Cardiac septum (tissue), 1 donor: ENCODE data around the gene WIPF1. TPM values are rescaled to one million over a fixed set of nuclear protein-coding genes. Genes with fewer than 3 reads are reported as not detected.

Experiments used
- DNase-seq: peaks from one replicate; pipeline ENCODE4 v3.0.0-alpha.2; 2020; ENCODE audit warnings: low spot score
- intact Hi-C: fragments of 100-400 bp; cut with DNase I; formaldehyde crosslinking; loops from one replicate; pipeline ENCODE4 v1.14.0; 2022
- total RNA-seq: library from RNA; stranded (reverse); fragmentation: NEBNext Ultra II Directional; extraction: Animal tissue kit (Norgen Biotek cat#: 25700); gene quantifications from one replicate; pipeline ENCODE4 v1.2.1, GENCODE V29; 2021
- donor health status: DM: no; HTN: no; CAD: no.

WIPF1 gene
- total RNA-seq, 1 donor from 2014 or later = 20.9 TPM

DNA sequence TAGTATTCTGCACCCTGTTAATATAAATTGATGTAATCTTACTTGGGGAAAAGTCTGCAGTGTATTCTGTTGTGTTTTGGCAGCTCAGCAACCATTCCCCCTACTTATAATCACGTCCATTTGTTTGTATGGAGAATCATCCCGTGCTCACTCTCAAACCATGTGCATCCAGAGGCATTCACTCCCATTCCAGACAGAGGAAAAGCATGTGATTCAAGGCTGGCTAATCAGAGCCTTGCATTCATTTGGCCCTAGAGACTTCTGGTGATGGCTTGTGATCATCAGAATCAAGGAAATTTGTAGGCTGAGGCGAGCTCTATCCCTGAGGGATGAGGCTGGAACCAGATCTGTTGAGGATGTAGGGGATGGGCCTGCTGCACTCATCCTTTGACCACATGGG, 5.1 kb upstream of the WIPF1 start:
- intact Hi-C loops = loop anchor here (2.0 kb wide), 1 partner anchor 138 kb away; no protein-coding TSS in a partner anchor
- DNase-seq = no peak

DNA sequence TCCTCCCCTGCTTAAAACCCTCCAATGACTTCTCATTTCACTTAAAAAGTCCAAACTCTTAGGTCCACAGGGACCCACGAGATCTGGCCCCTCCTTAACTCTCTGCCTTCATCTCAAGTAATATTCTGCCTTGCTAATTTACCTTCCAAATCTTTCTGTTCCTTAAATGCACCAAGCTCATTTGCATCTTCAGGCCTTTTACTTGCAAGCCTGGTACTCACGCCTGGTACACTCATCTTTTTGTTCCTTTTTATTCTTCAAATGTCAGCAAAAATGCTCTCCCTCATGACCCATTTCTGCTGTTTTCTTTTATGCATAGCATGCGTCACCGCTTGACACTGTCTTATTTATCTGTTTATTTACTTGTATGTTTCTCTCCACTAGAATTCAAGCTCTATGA, 2.7 kb upstream of the WIPF1 start:
- intact Hi-C loops = no loop called here
- no peak for DNase-seq

DNA sequence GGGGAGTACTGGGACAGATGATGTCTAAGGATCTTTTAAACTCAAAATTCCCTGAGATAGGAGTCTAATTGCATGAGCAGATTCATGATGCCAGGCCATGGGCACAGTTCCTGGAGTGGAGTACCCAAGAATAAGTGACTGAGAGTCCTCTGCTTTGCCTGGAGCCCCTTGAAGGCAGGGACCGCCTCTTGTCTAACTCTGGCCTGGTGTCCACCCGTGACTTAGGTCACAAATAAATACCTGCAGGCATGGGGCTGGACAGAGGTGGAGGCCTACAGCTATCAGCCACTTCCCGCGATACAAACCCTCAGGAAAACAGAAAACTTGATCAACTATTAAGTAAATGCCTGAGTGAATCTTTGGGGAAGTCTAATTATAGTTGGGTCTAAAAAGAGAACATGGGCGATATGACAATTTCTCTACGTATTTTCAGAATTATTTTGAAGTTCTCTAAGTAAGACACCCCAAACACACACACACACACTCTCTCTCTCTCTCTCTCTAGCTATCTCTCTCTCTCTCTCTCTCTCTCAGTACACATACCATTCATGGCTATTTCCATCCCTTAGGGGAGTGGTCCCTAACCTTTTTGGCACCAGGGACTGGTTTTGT, 1.8 kb upstream of the WIPF1 start:
- intact Hi-C loops = no loop called here
- DNase-seq = no peak

GRCh38 chr2:174597009-174597344, 627 bp downstream of the WIPF1 start:
- no peak for DNase-seq
- intact Hi-C loops = no loop called here

DNA sequence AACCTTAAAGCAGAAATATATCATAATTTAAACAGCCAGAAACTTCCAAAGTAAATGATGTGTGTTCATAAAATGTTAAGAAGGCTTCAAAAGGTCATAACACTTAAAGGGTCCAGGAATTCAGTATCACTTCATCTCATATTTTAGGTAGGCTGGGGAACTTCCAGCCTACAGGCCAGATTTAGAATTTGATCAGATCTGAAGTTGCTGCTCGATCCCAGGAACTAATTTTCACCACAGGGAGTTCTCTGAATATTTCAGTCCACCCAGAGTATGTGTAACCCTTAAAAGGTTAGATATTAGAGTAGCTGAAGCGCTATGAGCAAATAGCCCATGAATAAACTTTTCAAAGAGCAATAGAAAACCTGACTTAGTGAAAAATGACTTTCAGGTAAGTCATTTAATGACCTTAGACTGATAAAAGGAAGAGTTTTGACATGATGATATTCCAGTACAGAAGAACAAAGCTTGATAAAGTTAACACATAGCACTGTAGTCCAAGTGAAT, 1.7 kb downstream of the WIPF1 start:
- DNase-seq = no peak
- intact Hi-C loops = no loop called here

DNA sequence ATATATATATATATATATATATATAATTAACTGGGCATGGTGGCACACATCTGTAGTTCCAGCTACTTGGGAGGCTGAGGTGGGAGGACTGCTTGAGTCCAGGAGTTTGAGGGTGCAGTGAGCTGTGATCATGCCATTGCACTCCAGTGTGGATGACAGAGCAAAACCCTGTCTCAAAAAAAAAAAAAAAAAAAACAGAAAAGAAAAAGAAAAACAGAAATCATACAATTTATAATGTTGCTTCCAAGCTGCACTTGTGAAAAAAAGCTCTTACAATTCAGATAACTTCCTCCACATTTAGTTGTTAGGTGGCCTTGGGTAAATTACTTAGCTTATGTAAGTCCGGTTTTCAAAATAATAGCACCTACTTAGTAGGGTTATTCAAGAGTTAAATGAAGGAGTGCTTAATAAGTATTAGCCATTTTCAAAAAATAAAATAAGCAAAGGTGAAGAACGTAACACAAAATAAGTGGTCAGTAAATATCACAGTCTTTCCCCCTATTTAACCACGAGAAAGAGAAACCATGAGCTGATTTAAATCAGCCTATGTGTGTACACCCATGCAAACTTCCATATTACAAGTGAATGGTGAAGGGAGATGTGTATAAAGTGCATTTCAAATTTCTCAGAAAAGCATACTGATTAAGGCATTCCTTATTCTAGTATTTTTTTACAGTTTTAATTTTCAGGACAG, 2.3 kb downstream of the WIPF1 start:
- DNase-seq = no peak
- intact Hi-C loops = no loop called here

DNA sequence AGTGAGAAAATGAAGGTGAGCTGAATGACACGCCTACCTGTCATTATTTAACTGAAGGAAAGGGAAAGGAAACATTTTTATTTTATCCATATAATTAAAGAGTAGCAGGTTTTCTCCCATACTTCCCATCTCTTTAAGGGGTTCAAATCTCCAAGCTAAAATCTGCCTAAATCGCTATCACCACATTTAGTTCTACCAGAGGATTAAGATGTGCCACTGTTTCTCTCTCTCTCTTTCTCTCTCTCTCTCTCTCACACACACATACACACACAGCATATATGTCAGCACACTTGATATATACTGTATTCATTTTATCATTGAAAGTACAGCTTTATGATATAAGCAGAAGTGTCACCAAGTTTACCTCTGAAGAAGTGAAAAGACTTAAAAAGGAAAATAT, 3.1 kb downstream of the WIPF1 start:
- intact Hi-C loops = no loop called here
- no peak for DNase-seq

DNA sequence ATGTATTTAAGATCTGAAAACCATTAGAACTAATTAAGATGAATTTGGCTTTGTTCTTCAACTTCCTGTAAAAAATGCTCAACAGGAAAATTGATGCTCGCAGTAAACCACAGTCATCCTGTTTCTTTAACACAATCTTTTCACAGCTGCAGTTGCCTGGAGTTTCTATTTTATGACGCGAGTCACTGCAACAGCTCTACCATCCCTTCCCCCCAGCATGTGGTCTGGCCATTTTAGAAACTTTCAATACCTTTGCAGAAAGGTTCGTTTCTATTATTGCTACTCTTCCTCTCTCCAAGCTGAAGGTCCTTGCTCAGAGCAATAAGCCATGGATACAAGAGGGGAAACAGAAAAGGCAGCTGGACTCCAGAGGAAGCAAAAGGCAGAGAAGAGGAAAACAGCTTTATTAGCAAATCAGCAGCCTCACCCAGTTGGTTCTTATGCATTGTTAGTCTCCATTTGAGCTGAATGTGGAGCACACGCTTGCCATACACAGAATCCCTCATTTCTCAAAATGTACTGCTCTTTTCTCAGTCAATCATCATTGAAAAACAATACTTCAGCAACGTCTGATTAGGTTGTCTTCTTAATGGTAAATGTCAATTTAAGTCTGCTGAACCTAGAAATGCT, 3.9 kb downstream of the WIPF1 start:
- no peak for DNase-seq
- intact Hi-C loops = no loop called here

DNA sequence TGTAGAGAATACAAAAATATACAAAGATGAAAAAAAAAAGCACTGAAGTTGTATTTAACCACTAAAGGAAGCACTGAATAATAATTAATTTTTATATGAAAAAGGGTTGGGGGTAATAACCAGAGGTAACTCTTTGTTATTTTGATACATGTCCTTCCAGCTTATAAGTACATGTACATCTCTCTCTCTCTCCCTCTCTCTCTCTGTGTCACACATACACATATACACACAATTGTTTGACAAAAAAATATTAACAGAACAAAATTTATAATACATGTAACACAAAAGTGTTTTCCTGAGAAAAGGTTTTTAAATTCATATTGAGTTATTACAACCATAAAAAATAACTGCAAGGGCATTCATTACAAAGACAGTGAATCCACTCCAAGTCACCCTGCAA, 4.6 kb downstream of the WIPF1 start:
- DNase-seq = no peak
- intact Hi-C loops = no loop called here

- intact Hi-C loops = no loop called here
Observed at GRCh38 chr2:174591740-174592139, 5.9 kb downstream of the WIPF1 start.

GRCh38 chr2:174590928-174591648, 6.5 kb downstream of the WIPF1 start:
- intact Hi-C loops = no loop called here
- no peak for DNase-seq

More at GRCh38 chr2:174591740-174592139, 5.9 kb downstream of the WIPF1 start:
- DNase-seq = no peak

GRCh38 chr2:174590346-174590745, 7.3 kb downstream of the WIPF1 start:
- DNase-seq = no peak
- intact Hi-C loops = no loop called here

DNA sequence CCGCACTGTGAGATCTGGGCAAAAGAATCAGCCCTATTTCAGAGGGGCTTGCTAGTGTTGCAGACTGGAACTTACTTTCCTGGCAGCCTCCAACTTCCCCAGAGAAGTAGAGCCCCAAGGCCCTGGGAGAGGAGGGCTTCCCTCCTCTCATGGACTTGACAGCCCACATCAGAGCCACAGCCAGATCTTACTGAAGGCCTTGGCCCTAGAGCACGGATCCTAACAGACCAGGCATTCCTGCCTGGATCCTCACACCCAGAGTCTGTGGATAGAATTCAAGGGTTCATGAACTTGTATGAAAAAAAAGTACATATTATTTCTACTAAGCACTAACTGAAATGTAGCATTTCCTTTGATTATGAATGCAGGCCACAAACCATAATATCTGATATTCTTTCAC, 8.3 kb downstream of the WIPF1 start:
- DNase-seq = no peak
- intact Hi-C loops = no loop called here

GRCh38 chr2:174588463-174588862, 9.1 kb downstream of the WIPF1 start:
- intact Hi-C loops = no loop called here
- DNase-seq = no peak

DNA sequence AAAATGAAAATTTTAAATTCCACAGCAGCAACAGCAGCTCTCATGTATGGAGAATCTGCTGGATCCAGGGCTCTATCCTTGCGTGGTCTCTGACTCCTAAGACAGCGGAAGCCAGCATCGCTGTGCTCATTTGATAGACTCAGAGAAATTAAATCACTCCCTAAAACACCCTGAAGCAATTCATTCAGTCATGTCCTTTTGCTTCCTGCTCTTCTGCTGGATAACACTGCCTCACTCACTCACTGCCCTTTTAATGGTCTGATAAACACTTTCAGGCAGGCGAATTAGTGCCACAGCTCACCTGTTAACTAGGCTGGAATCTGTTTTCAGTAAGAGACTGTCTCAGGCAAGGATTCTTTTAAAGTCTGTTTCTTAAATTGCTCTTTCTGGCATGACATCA, 10.0 kb downstream of the WIPF1 start:
- DNase-seq = no peak
- intact Hi-C loops = no loop called here

GRCh38 chr2:174586418-174587295, 10.9 kb downstream of the WIPF1 start:
- intact Hi-C loops = no loop called here
- DNase-seq = no peak

DNA sequence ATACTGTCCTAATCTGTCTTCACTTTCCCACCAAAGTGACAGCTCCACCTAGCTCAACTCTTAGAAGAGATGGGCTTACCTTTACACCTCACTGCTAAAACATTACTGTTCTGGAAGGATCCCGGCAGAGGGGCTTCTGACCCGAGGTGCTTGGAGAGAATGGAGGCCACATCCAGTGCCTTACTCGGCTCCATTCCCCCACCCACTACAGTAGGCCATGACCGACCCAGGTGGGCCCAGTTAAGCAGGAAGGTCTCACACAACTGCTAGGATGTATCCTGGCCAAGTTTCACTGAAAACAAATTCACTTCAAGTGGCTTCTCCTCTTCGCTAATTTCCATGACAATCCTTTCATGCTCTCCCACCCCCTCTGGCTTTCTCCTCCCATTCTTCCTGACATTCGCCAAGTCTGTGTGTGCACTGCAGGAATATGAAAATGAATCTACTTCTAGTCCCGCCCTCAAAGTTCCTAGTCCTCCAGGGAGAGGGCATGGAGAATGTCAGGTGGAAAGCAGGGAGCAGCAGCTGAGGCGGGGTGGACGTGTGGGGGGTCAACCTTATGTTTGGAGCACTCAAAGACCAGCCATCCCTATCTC, 11.8 kb downstream of the WIPF1 start:
- no peak for DNase-seq
- intact Hi-C loops = no loop called here

DNA sequence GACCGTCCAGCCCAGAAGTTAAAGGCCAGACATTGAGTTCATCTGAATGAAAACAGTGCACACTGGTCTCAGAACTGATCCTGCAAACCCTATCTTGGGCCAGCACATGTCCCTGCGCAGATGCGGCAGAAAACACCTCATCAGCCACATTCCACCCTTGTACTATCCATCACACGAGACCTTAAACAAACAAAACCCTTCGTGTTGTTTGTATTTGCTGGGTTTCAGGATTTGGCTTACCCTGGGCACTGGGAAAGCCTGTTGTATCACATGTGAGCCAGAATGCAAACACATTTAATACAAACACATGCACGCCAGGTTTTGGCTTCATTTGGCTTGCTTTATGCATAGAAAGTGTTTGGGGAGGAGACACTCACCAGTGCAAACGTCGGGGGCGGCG, 12.5 kb downstream of the WIPF1 start:
- DNase-seq = no peak
- intact Hi-C loops = no loop called here

DNA sequence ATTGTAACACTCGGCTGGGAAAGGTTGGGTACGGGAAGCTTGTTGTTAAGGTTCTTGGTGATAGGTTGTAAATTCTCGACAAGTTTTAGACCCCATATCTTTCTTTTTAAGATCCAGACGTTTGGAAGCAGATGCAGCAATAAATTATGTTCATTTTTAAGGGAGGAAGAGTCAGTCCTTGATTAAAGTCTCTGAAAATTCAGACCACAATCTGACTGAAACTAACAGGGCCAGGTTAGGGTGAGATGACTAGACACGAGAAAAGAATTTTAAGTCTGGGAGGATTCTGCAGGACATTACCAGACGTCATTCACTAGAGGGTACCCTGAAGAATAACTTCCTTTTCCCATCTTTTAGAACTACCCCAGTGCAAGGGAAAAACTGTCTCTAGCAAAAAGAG, 16.1 kb downstream of the WIPF1 start:
- intact Hi-C loops = no loop called here
- no peak for DNase-seq
